ENCODE data around the gene SYPL1.

The SYPL1 gene

GRCh38 chr7:106119719-106120118 lies 7.6 kb upstream of the SYPL1 start:
- peaks cover 0 to 6% of the 10 kb centered on the region in 2 experiments for H3K4me1 ChIP-seq (ENCODE audit: control insufficient read depth in 1 of 2, insufficient read depth in 1 of 2, low read depth in 1 of 2, low read length in 1 of 2)
- TF ChIP-seq, protein P1, sequence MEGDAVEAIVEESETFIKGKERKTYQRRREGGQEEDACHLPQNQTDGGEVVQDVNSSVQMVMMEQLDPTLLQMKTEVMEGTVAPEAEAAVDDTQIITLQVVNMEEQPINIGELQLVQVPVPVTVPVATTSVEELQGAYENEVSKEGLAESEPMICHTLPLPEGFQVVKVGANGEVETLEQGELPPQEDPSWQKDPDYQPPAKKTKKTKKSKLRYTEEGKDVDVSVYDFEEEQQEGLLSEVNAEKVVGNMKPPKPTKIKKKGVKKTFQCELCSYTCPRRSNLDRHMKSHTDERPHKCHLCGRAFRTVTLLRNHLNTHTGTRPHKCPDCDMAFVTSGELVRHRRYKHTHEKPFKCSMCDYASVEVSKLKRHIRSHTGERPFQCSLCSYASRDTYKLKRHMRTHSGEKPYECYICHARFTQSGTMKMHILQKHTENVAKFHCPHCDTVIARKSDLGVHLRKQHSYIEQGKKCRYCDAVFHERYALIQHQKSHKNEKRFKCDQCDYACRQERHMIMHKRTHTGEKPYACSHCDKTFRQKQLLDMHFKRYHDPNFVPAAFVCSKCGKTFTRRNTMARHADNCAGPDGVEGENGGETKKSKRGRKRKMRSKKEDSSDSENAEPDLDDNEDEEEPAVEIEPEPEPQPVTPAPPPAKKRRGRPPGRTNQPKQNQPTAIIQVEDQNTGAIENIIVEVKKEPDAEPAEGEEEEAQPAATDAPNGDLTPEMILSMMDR (IDR thresholded peaks at IDR 0.05), result no peak

GRCh38 chr7:106117786-106118544 lies 5.9 kb upstream of the SYPL1 start:
- TF ChIP-seq, protein P1 (IDR thresholded peaks at IDR 0.05), result no peak
- H3K4me1 ChIP-seq (ENCODE audit: control insufficient read depth in 1 of 2, insufficient read depth in 1 of 2, low read depth in 1 of 2, low read length in 1 of 2), result peaks cover 1 to 6% of the 10 kb centered on the region in 2 experiments
- no peak overlapping the region for H3K27ac ChIP-seq
- no peak overlapping the region for H3K4me3 ChIP-seq (ENCODE audit: low read depth in 1 of 2, low read length in 1 of 2)
- H3K27me3 ChIP-seq, result no peaks in the 10 kb centered on the region
- H3K36me3 ChIP-seq, result no peaks in the 10 kb centered on the region
- no peaks in the 10 kb centered on the region for H3K9me3 ChIP-seq

More at GRCh38 chr7:106119719-106120118, 7.6 kb upstream of the SYPL1 start:
- H3K27me3 ChIP-seq, result no peaks in the 10 kb centered on the region
- H3K27ac ChIP-seq, result no peak overlapping the region
- H3K9me3 ChIP-seq, result no peaks in the 10 kb centered on the region
- no peak overlapping the region for H3K4me3 ChIP-seq (ENCODE audit: low read depth in 1 of 2, low read length in 1 of 2)
- no peaks in the 10 kb centered on the region for H3K36me3 ChIP-seq

DNA sequence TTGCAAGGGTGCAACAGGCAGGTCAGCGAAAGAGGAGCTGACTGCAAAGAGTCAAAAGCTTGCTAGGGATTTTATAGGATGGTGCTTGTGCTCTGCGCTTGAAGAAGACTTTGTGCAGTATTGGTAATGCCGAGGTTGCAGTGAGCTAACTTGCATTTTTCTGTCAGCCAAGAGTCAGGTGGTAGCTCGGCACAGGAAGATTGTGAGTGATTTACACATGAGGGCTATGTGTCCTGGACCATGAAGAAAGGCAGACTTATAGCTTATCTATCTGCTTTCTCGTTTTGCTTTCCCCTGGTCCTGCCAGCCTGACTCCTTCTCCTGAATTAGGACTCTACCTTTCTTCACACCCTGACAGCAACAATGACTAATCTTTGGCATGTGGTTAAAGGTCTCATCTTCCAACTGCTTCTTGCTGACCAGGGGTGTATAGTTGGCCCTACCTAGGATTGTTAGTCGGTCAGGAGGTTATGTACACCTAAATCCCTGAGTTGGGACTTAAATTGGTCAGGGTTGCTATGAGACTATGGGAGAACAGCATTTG lies 4.1 kb upstream of the SYPL1 start:
- Histone ChIP-seq H3K27ac (no peak overlapping the region), H3K4me1 (ENCODE audit: control insufficient read depth in 1 of 2, insufficient read depth in 1 of 2, low read depth in 1 of 2, low read length in 1 of 2) (peaks cover 10 to 12% of the 10 kb centered on the region in 2 experiments), H3K36me3 (no peaks in the 10 kb centered on the region), H3K4me3 (ENCODE audit: low read depth in 1 of 2, low read length in 1 of 2) (no peak overlapping the region), H3K9me3 (no peaks in the 10 kb centered on the region), H3K27me3 (no peaks in the 10 kb centered on the region)
- TF ChIP-seq, protein P1 (IDR thresholded peaks at IDR 0.05), result no peak

DNA sequence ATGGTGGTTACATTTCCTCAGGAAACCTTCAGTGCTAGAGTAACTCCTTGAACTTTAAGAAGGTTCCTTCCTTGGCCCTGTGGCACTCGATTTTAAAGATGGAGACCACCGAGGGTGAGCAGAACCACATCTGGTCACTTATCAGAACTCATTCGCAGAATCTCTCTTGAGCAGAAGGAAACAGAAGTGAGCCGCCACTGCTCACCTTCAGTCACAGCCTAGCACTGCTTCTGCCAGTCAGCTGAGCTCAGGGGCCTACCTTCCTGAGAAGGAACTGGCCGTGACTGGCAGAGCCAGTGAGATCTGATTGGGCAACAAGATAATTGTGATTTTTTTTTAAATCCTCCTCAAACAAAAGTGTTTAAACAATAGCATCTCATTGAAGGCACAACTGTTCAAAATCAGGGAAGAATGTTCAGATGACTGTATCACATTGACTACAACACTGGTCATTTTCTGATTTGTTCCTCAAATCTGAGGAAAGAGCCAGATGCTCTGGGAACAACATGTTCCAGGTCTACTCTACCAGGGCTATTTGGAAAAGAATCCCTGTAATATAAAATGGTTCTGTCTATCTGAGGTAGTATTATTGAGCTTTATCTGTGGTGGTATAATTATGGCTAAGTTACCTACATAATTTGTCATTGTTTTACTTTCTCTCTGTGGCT lies 2.7 kb upstream of the SYPL1 start:
- TF ChIP-seq, protein P1 (IDR thresholded peaks at IDR 0.05), result no peak
- H3K9me3 ChIP-seq, result no peaks in the 10 kb centered on the region
- H3K4me1 ChIP-seq (ENCODE audit: control insufficient read depth in 1 of 2, insufficient read depth in 1 of 2, low read depth in 1 of 2, low read length in 1 of 2), result peaks cover 24% of the 10 kb centered on the region in 2 experiments
- H3K36me3 ChIP-seq, result no peaks in the 10 kb centered on the region
- H3K27ac ChIP-seq, result no peak overlapping the region
- no peak overlapping the region for H3K4me3 ChIP-seq (ENCODE audit: low read depth in 1 of 2, low read length in 1 of 2)
- H3K27me3 ChIP-seq, result no peaks in the 10 kb centered on the region

DNA sequence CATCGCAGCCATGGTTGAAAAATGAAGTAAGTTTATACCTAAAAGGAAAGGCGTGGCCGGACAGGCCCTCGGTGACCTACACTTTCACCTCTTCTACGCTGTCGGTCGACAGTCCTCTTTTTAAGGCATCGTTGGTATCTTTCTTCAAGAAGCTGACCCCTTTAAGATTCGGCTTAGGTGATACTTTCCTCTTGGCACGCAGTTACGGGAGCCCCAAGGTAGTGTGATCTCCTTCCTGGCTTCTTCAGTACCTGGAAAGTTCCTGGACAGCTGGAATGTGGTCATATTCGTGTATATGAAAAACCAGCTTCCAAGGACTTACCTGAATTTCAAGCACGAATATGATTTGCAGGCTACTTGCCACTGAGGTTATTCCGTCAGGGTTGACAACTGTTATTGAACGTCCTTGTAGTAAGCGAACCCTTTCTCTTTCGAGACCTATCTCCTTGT lies 885 bp upstream of the SYPL1 start:
- Histone ChIP-seq H3K27ac (peak overlapping the region; percentile 92), H3K4me3 (ENCODE audit: low read depth in 1 of 2, low read length in 1 of 2) (peak overlapping the region; percentile 90), H3K36me3 (no peaks in the 10 kb centered on the region), H3K9me3 (no peaks in the 10 kb centered on the region), H3K27me3 (no peaks in the 10 kb centered on the region), H3K4me1 (ENCODE audit: control insufficient read depth in 1 of 2, insufficient read depth in 1 of 2, low read depth in 1 of 2, low read length in 1 of 2) (peaks cover 27 to 34% of the 10 kb centered on the region in 2 experiments)
- TF ChIP-seq, protein P1 (IDR thresholded peaks at IDR 0.05), result no peak

Measured in neutrophil (primary cell).